ENCODE measurements around the gene RABAC1.

The RABAC1 gene

DNA sequence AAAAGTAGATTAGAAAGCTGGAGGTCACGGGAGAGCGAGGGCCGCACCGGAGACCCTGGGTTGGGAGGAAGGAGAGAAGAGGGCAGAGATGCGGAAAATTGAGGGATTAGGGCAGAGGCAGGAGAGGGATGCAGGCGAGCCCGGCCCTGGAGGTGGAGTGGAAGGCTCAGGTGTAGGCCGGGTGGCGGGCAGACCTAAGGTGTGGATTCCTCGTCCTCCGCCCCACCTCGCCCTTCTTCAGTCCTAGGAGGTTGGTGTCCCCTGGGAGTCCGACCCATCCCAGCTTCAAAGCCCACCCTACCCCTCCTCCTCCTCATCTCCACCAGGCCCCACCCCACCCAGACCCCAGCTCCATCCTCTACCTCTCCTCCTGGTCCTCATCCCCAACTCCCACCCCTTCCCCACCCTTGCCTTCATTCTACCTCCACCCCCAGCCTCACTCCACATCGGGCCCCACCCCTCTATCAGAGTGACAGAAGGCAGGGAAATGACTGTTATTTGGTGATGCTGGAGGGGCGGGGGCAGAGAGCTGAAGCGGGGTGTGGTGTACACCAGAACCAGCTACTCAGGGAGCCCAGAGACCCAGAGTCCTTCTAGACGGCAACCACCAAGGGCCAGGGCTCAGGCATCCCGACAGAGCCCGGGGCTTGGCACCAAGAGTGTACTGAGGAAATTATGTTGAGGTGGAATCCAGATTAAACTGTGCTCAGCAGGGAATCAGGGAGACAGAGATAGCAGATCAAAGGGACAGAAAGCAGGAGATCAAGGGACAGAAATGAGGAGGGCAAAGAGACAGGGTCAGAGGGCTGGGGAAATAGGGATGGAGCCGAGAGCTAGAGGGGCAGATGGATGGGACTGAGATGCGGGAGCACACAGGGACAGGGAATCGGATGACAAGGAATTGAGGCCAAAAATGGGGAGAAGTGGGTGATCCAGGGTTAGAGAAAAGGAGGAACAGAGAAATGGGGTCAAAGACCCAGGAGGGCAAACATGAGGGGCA is 37.2 kb downstream of the RABAC1 start:
- TF ChIP-seq, protein P1, sequence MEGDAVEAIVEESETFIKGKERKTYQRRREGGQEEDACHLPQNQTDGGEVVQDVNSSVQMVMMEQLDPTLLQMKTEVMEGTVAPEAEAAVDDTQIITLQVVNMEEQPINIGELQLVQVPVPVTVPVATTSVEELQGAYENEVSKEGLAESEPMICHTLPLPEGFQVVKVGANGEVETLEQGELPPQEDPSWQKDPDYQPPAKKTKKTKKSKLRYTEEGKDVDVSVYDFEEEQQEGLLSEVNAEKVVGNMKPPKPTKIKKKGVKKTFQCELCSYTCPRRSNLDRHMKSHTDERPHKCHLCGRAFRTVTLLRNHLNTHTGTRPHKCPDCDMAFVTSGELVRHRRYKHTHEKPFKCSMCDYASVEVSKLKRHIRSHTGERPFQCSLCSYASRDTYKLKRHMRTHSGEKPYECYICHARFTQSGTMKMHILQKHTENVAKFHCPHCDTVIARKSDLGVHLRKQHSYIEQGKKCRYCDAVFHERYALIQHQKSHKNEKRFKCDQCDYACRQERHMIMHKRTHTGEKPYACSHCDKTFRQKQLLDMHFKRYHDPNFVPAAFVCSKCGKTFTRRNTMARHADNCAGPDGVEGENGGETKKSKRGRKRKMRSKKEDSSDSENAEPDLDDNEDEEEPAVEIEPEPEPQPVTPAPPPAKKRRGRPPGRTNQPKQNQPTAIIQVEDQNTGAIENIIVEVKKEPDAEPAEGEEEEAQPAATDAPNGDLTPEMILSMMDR (conservative IDR thresholded peaks at IDR 0.05; ENCODE audit: low read depth, low read length): no peak
- no peak for DNase-seq (ENCODE audit: low read depth)
- no peak overlapping the region for H3K4me3 ChIP-seq (ENCODE audit: low read length)

DNA sequence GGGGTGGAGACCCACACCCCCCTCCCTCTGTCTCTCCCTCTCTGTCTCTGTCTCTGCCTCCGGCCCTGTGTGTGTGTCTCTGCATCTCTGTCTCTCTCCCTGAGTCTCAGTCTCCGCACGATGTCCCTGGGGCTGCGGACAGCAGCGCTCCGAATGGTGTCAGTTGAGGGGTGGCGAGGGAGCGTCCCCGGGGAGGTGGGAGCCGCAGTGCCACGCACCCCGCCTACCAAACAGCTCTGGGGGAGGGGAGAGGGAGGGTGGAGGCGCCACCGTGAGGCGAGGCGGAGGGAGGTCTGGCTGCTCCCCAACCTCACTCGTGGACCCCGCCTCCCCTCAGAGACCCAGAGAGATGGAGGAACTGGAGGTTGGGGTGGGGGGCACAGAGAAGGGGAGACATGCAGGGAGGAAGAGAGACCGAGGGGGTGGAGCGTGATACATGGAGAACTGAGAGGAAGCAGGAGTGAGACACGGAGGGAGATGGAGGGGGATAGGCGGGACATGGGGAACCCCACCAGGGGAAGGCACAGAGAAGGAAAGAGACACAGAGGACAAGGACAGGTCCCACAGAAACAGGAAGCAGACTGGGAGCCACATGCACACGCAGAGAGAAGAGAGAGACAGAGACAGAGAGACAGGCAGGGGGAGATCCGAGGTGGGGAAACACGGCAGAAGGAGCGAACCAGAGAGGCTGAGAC is 38.1 kb downstream of the RABAC1 start:
- H3K4me3 ChIP-seq (ENCODE audit: low read length): no peak overlapping the region
- no peak for DNase-seq (ENCODE audit: low read depth)
- TF ChIP-seq, protein P1 (conservative IDR thresholded peaks at IDR 0.05; ENCODE audit: low read depth, low read length): peak; percentile 10

GRCh38 chr19:41919948-41920712 is 39.0 kb downstream of the RABAC1 start:
- no peak for DNase-seq (ENCODE audit: low read depth)
- no peak overlapping the region for H3K4me3 ChIP-seq (ENCODE audit: low read length)
- TF ChIP-seq, protein P1 (conservative IDR thresholded peaks at IDR 0.05; ENCODE audit: low read depth, low read length): no peak

GRCh38 chr19:41918653-41919244 is 40.4 kb downstream of the RABAC1 start:
- TF ChIP-seq, protein P1 (conservative IDR thresholded peaks at IDR 0.05; ENCODE audit: low read depth, low read length): no peak
- H3K4me3 ChIP-seq (ENCODE audit: low read length): no peak overlapping the region
- DNase-seq (ENCODE audit: low read depth): no peak

DNA sequence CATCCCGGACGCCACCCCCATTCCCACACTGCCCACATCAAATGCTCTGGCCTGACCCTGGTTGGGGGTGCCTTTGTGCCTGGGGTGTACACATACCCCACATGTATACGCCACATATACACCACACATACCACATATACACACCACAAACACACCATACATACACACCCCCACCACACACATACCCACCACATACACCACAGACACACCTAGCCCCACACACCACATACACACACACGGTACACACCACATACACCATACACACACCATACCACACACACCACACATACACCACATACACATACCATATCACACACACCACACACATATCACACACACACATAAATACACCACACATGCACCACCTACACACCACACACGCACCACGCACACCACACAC is 41.0 kb downstream of the RABAC1 start:
- DNase-seq (ENCODE audit: low read depth): no peak
- no peak overlapping the region for H3K4me3 ChIP-seq (ENCODE audit: low read length)
- TF ChIP-seq, protein P1 (conservative IDR thresholded peaks at IDR 0.05; ENCODE audit: low read depth, low read length): no peak

GRCh38 chr19:41917676-41918075 is 41.4 kb downstream of the RABAC1 start:
- TF ChIP-seq, protein P1 (conservative IDR thresholded peaks at IDR 0.05; ENCODE audit: low read depth, low read length): no peak
- no peak for DNase-seq (ENCODE audit: low read depth)
- H3K4me3 ChIP-seq (ENCODE audit: low read length): no peak overlapping the region

All from retinal pigment epithelial cell (primary cell).